HEK293T (cell line): ENCODE results near the gene COL20A1.

Experiments used
- CTCF ChIA-PET: fragments of 350-600 bp; formaldehyde crosslinking; extraction: SDS; loops from one replicate; lab custom pipeline; 2021; ENCODE audit warnings: antibody characterized with exemption, inconsistent platforms; lab: Yijun Ruan, JAX
- POLR2A ChIA-PET: fragments of 350-600 bp; formaldehyde crosslinking; extraction: SDS; loops from one replicate; lab custom pipeline; 2020; ENCODE audit warnings: antibody characterized with exemption, inconsistent platforms; lab: Yijun Ruan, JAX
- DNase-seq: peaks from one replicate; pipeline ENCODE4 v3.0.0; 2012; ENCODE audit warnings: mixed read lengths; ENCODE audit errors: extremely low spot score
- ARNT ChIP-seq: fragments of 450-650 bp; IDR thresholded peaks from 2 replicates; pipeline ENCODE4 v1.6.1; 2017; ENCODE audit warnings: mild to moderate bottlenecking
- BHLHE40 ChIP-seq: fragments of 450-650 bp; IDR thresholded peaks from 2 replicates; pipeline ENCODE4 v1.6.1; 2016; ENCODE audit warnings: mild to moderate bottlenecking, moderate library complexity, borderline replicate concordance
- CTBP1 ChIP-seq: fragments of 450-650 bp; IDR thresholded peaks from 2 replicates; pipeline ENCODE4 v1.6.1; 2016; ENCODE audit warnings: borderline replicate concordance
- ELF4 ChIP-seq: fragments of 450-650 bp; IDR thresholded peaks from 2 replicates; pipeline ENCODE4 v1.6.1; 2017; ENCODE audit warnings: antibody characterized with exemption
- FOXA1 ChIP-seq: fragments of 450-650 bp; IDR thresholded peaks from 2 replicates; pipeline ENCODE4 v1.6.1; 2016; ENCODE audit warnings: mild to moderate bottlenecking
- FOXK2 ChIP-seq: fragments of 450-650 bp; IDR thresholded peaks from 2 replicates; pipeline ENCODE4 v1.6.1; 2016; ENCODE audit warnings: mild to moderate bottlenecking
- FOXM1 ChIP-seq: fragments of 450-650 bp; IDR thresholded peaks from 2 replicates; pipeline ENCODE4 v1.6.1; 2017; ENCODE audit warnings: mild to moderate bottlenecking, borderline replicate concordance
- HDGF ChIP-seq: fragments of 450-650 bp; IDR thresholded peaks from 2 replicates; pipeline ENCODE4 v1.6.1; 2017; ENCODE audit warnings: antibody characterized with exemption, borderline replicate concordance
- L3MBTL2 ChIP-seq: fragments of 450-650 bp; conservative IDR thresholded peaks from 2 replicates; pipeline ENCODE4 v1.6.1; 2016; ENCODE audit warnings: mild to moderate bottlenecking
- LEF1 ChIP-seq: fragments of 450-650 bp; IDR thresholded peaks from 2 replicates; pipeline ENCODE4 v1.6.1; 2017; ENCODE audit warnings: mild to moderate bottlenecking, borderline replicate concordance
- NFRKB ChIP-seq: fragments of 450-650 bp; IDR thresholded peaks from 2 replicates; pipeline ENCODE4 v1.6.1; 2016; ENCODE audit warnings: mild to moderate bottlenecking, moderate library complexity
- PKNOX1 ChIP-seq: fragments of 450-650 bp; IDR thresholded peaks from 2 replicates; pipeline ENCODE4 v1.6.1; 2016
- SP1 ChIP-seq: fragments of 450-650 bp; IDR thresholded peaks from 2 replicates; pipeline ENCODE4 v1.6.1; 2017
- SUZ12 ChIP-seq: fragments of 450-650 bp; IDR thresholded peaks from 2 replicates; pipeline ENCODE4 v1.6.1; 2016; ENCODE audit warnings: mild to moderate bottlenecking
- TARDBP ChIP-seq: fragments of 450-650 bp; IDR thresholded peaks from 2 replicates; pipeline ENCODE4 v1.6.1; 2016
- ZNF384 ChIP-seq: fragments of 450-650 bp; IDR thresholded peaks from 2 replicates; pipeline ENCODE4 v1.6.1; 2016

The COL20A1 gene

GRCh38 chr20:63326314-63327230, 33.6 kb downstream of the COL20A1 start:
- ChIA-PET POLR2A (no interaction called here), CTCF (interaction anchor here (0.6 to 0.7 kb wide), 2 partner anchors 16 to 107 kb away, joined by 3 read pairs; no protein-coding TSS in a partner anchor)
- DNase-seq, result no peak
- TF ChIP-seq PKNOX1 (no peak), L3MBTL2 (no peak)

DNA sequence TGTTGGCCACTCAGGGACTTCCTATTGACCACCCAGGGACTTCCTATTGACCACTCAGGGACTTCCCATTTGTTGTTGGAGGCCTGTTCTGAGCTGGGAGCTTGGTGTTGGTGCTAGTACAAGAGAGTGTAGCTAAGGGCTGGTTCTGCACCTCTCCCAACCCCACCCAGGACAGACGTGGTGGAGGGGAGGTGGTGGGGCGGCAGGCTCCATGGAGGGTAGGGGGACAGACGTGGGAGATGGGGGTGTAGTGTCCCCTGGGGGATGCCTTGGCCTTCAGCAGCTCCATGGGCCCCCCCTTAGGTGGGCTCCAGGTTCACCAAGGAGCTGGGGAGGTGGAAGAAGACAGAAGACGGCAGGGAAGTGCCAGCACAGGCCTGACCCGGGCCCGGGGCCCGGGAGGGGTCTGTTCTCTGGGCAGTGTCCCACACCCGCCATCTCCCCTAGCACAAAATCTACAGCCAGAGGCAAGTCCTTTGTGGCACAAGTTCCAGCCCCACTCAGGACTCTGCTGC, 34.3 kb downstream of the COL20A1 start:
- POLR2A ChIA-PET, result no interaction called here
- CTCF ChIA-PET, result interaction anchor here (0.6 to 0.7 kb wide), 2 partner anchors 17 to 106 kb away, joined by 3 read pairs; no protein-coding TSS in a partner anchor
- no peak for DNase-seq
- TF ChIP-seq CTBP1 (no peak), FOXA1 (no peak), FOXM1 (no peak), SUZ12 (no peak), SP1 (no peak), TARDBP (no peak), ARNT (no peak)

DNA sequence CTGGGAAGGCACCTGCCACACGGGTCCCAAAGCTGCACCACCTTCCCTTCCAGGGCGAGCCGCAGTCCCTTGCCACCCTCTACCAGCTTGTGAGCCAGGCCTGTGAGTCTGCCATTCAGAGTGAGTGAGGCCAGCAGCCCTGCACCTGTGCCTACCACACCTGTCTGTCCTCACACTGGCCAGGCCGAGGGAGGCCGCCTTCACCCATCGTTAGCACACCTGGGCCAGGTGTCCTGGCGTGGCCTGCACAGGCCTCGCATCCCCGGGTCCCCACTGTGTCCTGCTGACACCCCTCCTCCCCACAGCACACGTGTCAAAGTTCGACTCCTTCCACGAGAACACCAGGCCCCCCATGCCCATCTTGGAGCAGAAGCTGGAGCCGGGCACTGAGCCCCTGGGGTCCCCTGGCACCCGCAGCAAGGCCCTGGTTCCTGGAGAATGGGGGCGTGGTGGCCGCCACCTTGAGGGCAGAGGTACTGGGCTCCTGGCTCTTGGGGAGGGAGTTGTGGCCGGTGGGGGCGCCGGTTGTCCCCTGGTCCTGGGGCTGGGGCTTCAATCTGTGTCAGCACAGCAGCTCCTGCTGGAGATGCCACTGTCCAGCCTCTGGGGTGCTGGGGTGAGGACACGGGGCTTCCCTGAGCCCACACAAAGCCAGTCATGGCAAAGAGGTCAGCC, 35.2 kb downstream of the COL20A1 start:
- TF ChIP-seq BHLHE40 (no peak), ZNF384 (no peak), SP1 (no peak), CTBP1 (no peak), HDGF (no peak), FOXA1 (no peak), TARDBP (no peak), SUZ12 (no peak), PKNOX1 (no peak), LEF1 (no peak), L3MBTL2 (no peak), NFRKB (no peak), ELF4 (no peak), FOXK2 (no peak)
- ChIA-PET POLR2A (no interaction called here), CTCF (no interaction called here)
- DNase-seq, result no peak

GRCh38 chr20:63328718-63329275, 35.8 kb downstream of the COL20A1 start:
- CTCF ChIA-PET, result no interaction called here
- POLR2A ChIA-PET, result no interaction called here
- no peak for TF ChIP-seq BHLHE40
- no peak for TF ChIP-seq ZNF384
- TF ChIP-seq L3MBTL2, result no peak
- no peak for TF ChIP-seq FOXM1
- no peak for TF ChIP-seq LEF1
- TF ChIP-seq ARNT, result no peak
- TF ChIP-seq SUZ12, result no peak
- no peak for TF ChIP-seq PKNOX1
- TF ChIP-seq HDGF, result no peak
- TF ChIP-seq TARDBP, result no peak
- no peak for TF ChIP-seq NFRKB
- TF ChIP-seq CTBP1, result no peak
- TF ChIP-seq ELF4, result no peak
- no peak for TF ChIP-seq FOXA1
- no peak for TF ChIP-seq FOXK2
- TF ChIP-seq SP1, result no peak
- no peak for DNase-seq

DNA sequence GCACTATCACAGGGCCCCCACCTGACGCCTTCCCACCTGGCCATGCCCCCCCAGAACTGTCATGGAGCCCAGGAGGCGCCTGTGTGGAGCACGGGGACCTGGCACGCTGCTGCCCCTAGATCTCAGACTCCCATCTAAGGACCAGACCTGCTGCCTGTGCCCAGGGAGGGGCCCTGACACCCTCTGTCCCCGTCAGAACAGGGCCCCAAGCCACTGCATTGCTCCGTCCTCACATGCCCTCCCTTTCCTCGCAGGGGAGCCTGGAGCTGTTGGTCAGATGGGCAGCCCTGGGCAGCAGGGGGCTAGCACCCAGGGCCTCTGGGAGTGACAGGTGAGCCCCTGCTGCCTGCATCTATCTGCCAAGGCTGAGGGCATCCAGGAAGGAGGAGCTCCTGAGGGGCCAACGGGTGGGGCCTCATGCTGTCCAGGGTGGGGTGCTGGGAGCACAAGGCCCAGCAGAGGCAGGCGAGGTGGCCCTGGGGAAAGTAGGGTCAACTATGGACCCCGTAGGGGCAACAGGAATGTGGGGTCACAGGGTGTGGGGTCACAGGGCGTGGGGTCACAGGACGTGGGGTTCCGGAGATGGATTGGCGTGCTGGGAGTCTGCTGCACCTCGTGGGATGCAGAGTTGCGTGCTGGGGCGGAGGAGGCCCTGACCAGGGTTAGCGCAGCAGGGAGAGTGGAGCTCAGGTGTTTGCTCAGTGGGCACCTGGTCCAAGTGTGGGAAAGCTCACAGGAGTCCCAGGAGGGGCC, 36.5 kb downstream of the COL20A1 start:
- TF ChIP-seq HDGF, result no peak
- no peak for TF ChIP-seq SP1
- no peak for TF ChIP-seq FOXM1
- TF ChIP-seq NFRKB, result no peak
- TF ChIP-seq TARDBP, result no peak
- no peak for TF ChIP-seq ELF4
- no peak for TF ChIP-seq FOXA1
- TF ChIP-seq SUZ12, result no peak
- ChIA-PET CTCF (no interaction called here), POLR2A (no interaction called here)
- no peak for DNase-seq
